Activated effector memory CD4-positive, alpha-beta T cell treated with anti-CD3 and anti-CD28 coated beads, Interleukin-2, amount 50 U/mL, for 16 hours (primary cell): ENCODE data around the gene ANKFN1.

Source experiments
- DNase-seq: peaks from one replicate; pipeline ENCODE4 v3.0.0-alpha.2; 2020

ANKFN1 gene

GRCh38 chr17:56149266-56150036 is 3.8 kb upstream of the ANKFN1 start:
- DNase-seq = no peak

GRCh38 chr17:56150649-56151048 is 2.6 kb upstream of the ANKFN1 start:
- DNase-seq = no peak

- DNase-seq = no peak
These were observed 4.6 kb downstream of the ANKFN1 start for GRCh38 chr17:56157845-56158244.

GRCh38 chr17:56158344-56158743 is 5.1 kb downstream of the ANKFN1 start:
- DNase-seq = no peak

- no peak for DNase-seq
These were observed 5.9 kb downstream of the ANKFN1 start for GRCh38 chr17:56158915-56159825.

- DNase-seq = no peak
These were observed 6.6 kb downstream of the ANKFN1 start for GRCh38 chr17:56159826-56160380.

- no peak for DNase-seq
These were observed 7.1 kb downstream of the ANKFN1 start for GRCh38 chr17:56160422-56160821.

- DNase-seq = no peak
These were observed 11.9 kb downstream of the ANKFN1 start for GRCh38 chr17:56165072-56165641.

- no peak for DNase-seq
These were observed 14.2 kb downstream of the ANKFN1 start for GRCh38 chr17:56167491-56167890.

- DNase-seq = no peak
These were observed 16.3 kb downstream of the ANKFN1 start for GRCh38 chr17:56169621-56170020.

- no peak for DNase-seq
These were observed 18.1 kb downstream of the ANKFN1 start for GRCh38 chr17:56171186-56171959.

- no peak for DNase-seq
These were observed 19.3 kb downstream of the ANKFN1 start for GRCh38 chr17:56172517-56172982.

GRCh38 chr17:56173026-56173425 is 19.8 kb downstream of the ANKFN1 start:
- DNase-seq = no peak

- no peak for DNase-seq
These were observed 20.9 kb downstream of the ANKFN1 start for GRCh38 chr17:56173958-56174835.

GRCh38 chr17:56175299-56175955 is 22.2 kb downstream of the ANKFN1 start:
- no peak for DNase-seq

- no peak for DNase-seq
These were observed 22.8 kb downstream of the ANKFN1 start for GRCh38 chr17:56176091-56176490.

GRCh38 chr17:56177361-56177760 is 24.1 kb downstream of the ANKFN1 start:
- no peak for DNase-seq

GRCh38 chr17:56178203-56178602 is 24.9 kb downstream of the ANKFN1 start:
- DNase-seq = no peak

- no peak for DNase-seq
These were observed 28.8 kb downstream of the ANKFN1 start for GRCh38 chr17:56182081-56182480.

GRCh38 chr17:56184650-56185049 is 31.4 kb downstream of the ANKFN1 start:
- DNase-seq = no peak
